ENCODE results near the gene MYL12A.
"Not testable (repeated sequence)": the region's sequence is repeated elsewhere in the genome, so short reads cannot be mapped to it uniquely, and the experiment has no call there.

MYL12A gene

DNA sequence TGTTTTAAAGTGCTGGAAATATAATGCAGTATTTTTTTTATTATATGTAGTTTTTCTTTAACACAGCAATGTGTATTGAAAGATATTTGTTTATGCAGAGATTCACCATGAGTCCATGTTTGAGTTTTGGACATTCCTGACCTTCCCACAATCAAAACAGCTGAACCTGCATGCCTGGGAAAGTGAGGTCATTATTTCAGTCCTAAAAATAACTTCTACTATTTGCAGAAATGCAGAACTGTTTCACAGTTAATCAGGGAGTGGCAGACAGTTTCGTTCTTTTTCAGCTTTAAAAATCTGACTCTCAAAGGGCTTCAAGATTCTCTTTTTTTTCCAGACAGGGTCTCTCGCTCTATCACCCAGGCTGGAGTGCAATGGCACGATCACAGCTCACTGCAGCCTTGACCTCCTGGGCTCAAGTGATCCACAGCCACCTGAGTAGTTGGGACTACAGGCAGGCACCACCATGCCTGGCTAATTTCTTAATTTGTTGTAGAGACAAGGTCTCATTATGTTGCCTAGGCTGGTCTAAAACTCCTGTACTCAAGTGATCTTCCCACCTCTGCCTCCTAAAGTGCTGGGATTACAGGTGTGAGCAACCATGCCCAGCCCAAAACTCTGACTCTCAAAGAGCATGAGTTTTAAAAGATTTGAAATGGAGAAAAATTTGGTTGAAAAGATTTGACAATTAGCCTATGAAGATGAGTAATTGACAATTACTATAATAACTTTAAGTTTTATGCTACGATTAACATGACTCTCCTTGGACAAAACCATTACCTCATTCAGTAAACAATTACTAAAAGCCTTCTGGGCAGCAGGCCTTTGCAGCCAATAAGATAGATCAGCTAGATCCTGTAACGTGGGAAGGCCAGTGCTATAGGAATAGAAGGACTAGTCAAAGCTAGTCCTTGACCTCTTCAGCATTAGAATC, 9.4 kb downstream of the MYL12A start:
- peak; percentile 51 for DNase-seq

DNA sequence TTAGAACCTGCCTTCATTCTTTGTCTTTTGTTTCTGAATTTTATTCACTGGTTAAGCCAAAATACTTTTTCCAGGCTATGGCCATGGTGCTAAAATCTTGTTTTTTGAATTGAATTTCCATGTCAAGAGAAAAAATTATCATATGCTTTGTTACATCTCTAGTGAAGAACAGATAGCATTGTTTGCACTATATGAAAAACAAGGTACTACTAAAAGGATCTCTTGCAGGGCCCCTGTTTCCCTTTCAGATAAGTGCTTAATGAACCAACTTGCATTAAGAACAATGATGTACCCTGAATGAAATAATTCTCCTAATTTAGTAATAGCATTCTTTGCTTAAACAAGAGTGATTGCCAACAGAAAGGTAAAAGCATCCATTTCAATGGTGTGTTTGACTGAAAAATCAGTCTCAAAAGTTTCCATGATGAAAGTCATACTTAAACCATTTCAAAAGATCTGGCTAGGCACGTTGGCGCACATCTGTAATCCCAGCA, 10.1 kb downstream of the MYL12A start:
- DNase-seq: no peak

DNA sequence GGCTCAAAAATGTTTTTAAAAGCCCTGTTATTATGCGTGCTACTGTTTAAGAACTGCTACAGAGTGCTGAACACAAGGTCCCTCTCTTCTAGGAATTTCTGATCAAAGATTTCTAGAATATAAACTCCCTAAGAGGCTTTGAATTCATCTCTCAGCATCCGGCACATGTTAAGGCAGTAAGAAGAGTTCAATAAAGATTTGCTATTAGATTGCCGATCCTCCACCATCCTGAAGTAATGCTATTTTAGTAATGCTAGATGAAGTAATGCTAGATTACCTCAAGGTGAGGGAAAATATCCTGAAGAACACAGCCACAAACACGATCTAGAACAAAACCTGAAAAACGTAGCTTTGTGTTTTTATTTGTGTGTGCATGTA, 13.4 kb downstream of the MYL12A start:
- DNase-seq: no peak

DNA sequence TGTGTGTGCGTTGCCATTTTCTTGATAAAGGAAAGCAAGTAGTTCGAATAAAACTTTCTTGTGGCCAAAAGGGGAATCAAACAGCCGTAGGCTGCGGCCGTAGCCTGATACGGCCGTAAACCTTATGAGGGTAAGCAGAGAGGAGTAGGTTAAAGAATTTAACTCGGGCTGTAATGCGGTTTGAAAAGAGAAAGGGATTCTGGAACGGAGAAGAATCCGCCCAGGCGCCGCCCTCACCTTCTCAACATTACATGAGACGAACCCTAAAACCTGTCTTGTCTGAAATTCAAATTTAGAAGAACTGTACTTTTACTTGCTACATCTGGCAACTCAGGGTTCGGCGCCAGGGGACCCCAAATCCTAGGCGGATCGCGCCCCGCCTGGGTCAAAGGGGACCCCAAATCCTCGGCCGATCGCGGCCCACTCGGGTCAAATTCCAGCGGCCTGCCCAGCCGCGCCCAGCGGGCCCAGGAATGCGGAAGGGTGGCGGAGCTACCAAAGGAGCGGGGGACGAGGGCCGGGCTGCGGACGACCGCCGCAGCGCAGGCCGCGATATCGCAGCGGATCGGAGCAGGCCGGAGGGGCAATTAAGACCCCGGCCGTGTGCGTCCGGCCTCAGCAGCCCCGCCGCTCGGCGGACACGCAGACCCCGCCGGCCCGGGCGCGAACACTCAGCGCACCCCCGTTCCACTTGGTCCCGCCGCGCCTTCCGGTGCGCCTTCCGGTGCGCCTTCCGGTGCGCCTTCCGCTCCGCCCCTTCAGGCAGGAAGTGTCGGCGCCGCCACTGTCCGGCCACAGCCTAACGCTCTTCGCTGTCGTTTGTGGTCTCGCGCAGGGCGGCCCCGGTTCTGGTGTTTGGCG, 14.0 kb downstream of the MYL12A start, which contains the start of gene MYL12B:
TSS of gene MYL12B (plus strand) at position 761 of the 861 bp plus-strand sequence. CDS start 10,766 bp downstream, outside the sequence.
- peak; percentile 74 for DNase-seq

DNA sequence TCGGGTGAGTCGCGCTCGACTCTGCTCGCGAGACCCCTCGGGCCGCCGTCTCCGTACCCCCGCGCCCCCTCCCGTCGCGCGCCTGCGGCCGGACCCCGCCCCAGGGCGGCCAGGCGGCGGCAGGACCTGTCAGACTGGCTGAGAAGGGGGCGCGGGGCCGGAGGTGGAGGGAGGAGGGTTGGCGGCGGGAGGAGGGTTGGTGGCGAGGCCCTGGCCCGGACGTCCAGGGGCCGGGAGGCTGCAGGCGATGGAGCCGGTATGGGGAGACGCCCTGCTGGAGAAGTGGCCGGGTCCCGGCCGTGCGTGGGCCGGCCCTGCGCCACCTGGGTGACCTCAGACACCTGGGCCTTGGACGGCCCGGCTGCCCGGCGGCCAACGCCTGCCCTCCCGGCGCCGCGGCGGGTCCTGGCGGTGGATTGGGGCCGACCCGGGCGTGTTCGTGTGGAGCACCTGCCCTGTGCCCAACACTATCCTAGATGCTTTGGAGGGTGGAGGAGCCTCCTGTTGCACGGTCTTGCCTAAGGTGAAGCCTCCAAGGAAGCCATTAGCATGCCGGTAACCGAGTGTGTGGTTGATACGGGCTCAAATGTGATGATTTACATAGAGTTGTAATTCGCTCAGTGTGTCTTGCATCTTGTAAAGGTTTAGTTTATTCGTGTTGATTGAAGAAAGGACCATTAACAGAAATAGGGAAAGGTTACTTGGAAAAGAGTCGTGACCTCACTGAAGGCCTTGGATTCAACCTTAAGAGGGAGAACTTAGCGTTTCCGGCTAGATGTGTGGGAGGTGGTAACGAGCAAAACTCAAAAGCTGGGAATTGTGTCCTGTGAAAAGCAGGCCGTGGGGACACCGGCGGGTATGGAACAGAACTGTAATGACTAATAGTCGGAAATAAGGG, 14.9 kb downstream of the MYL12A start:
- DNase-seq: no peak

DNA sequence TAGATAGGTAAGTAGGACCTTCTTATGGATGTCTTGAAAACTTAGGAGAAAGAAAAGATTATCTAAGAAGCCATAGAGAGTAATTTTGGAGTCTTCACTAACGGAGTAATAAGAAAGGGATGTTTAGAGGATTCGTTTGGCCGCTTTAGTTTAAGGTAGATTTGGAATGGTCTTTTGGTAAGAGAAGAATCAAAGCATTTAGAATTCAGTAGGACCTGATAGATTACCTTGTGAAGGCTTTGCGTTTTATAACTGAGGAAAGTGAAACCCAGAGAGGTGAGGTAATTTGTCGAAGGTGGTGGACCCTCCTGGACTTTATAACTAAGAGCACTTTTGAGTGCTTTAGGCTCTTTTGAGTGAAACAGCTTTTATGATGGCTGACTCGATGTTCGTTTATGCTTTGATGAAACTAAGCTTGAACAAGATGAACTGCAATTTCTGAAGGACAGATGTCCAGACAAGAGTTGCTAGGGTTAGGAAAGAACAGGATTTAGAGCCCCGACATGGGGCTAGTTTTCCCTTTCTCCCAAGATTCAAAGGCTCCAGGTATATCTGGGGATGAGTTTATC, 15.6 kb downstream of the MYL12A start:
- DNase-seq: no peak

DNA sequence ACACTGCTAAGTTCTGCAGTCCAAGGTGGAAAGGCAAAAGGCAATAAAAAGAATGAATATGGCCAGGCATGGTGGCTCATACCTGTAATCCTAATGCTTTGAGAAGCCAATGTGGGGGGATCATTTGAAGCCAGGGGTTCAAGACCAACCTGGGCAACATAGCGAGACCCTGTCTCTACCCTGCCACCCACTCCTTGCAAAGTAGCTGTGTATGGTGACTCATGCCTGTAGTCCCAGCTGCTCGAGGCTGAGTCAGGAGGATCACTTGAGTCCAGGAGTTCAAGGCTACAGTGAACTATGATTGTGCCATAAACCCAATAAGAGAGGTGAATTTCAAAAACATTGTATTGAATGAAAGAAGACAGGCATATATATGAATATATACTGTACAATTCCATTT, 16.8 kb downstream of the MYL12A start:
- DNase-seq: no peak

DNA sequence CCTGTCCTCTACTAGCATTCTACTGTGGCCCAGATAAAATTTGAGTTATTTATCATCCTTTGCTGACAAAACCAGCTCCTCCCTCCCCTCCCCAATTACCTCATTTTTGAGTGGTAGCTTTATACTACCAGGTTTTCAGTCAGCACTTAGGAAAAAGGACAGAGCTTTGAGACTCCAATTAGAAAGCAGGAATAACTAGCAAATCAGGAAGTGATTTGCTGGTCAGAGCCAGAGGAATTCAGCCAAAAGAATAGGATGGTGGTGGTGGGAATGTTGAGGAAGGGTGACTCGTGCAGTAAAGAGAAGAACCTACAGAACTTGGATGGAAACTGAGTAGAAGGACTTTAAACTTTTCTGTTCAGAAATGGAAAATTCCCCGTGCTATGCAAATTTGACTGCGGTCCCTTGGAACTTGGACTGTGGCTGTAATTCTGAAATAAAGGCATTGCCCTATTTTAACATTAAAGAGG, 18.0 kb downstream of the MYL12A start:
- peak; percentile 72 for DNase-seq

DNA sequence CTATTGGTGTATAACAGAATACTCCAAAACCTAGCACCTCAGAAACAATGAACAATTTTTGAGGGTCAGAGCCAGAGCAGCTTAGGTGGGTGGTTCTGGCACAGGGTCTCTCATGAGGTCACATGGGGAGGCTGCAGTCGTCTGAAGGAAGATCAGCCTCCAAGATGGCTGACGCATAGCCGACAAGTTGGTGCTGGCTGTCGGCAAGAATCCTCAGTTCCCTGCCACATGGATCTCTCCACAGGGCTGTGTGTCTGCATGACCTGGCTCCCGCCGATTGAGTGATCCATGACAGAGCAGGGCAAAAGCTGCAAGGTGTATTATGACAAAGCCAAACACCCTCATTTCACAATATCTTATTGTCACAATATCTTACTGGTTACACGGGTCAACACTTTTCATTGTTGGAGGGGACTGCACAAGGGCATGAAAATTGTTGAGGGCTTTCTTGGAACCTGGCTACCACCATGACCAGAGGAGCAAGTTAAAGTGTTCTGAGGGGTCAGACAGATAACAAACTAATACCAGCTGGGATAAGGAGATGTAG, 18.5 kb downstream of the MYL12A start:
- no peak for DNase-seq

DNA sequence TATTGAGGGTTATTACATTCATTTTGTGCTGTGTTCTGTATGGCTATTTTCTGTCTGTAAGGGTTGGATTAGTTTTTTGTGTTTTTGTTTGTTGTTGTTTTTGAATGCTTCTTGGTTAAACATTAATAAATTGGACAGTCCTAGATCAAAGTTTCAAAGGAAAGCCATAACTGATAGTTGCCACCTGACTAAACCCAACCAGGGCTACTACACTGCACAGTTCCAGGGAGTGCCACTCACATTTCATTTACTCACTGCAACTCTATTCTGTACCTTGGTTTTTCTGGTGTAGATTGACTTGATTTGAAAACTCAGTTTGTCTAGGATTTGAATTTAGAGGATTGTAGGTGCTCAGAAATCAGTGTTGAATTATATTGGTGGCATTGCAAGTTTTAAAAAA, 20.7 kb downstream of the MYL12A start:
- no peak for DNase-seq

DNA sequence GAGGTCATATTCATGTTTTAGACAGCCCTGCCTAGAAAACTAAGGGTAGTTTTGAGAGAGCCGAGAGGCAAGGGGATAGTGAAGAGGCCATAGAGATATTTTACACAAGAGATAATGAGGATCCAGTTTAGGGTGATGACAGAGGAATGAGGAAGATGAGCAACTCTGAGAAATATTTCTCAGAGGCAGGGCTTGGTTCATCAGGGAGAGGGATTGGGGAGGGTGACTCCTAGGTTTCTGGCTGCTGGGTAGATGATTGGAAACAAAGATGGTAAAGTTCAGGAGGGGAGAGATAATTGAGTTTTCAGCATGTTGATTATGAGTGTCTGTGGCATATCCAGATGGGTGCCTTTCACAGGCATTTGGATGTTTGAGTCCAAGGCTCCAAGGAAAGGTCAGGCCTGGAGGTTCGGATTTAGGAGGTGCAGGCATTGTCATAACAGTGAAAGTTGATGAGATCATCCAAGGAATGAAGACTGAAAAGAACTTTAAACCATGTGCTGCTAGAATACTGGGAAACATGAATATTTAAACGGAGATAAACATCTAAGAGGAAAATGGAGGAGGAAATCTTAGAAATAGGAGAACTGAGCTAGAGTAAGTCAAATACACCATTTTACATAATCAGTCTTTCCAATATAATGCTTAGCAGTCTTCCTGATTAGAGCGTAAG, 21.8 kb downstream of the MYL12A start:
- DNase-seq: peak; percentile 45

DNA sequence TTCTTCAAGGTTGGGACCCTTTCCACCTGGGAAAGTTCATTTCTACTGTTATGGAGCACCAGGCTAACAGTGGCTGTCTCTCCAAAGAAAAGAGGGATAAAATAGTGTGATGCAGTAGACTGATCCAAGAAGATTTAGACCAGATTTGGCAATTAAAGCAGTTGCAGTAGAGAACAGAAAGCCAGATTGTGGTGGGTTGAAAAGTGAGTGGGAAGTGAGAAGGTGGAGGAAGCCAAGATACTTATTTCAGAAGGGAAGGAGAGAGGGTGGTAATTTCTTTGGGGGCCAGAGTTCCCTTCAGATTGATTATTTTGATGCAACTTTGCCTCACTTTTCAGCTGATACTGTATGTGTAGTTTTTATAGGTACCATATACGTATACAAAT, 22.3 kb downstream of the MYL12A start:
- no peak for DNase-seq

DNA sequence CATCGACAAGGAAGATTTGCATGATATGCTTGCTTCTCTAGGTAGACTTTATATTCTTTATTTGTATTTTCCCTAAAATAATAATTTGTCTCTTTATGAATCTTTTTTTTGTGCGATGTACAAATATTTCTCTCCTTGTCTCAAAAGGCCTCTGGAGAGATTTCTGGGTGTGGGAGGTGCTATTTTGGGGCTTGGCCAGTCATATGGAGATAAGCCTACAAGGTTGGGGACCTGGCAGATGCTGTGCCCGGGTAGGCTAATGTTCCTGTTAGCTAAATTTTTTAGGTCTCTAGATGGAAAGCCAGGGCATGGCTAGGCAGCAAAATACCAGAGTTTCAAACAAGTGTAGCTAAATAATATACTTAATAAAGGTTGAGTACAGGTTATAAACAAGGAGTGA, 25.4 kb downstream of the MYL12A start:
- no peak for DNase-seq

DNA sequence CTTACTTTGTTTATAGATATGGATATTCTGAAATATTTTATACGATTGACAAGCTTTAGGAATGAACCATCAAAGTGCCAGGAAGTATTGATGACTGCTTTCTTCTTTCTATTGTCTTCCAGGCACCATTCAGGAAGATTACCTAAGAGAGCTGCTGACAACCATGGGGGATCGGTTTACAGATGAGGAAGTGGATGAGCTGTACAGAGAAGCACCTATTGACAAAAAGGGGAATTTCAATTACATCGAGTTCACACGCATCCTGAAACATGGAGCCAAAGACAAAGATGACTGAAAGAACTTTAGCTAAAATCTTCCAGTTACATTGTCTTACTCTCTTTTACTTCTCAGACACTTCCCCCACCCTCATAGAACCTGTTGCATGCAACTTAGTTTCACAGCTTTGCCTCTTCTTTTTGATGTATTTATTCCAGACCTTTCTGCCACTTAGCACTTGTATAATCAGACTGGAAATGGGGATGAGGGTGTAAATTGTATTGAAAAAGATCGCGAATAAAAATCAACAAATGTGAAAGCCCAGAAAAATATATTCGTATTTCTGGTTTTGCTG, 30.1 kb downstream of the MYL12A start:
- DNase-seq: not testable (repeated sequence)

DNA sequence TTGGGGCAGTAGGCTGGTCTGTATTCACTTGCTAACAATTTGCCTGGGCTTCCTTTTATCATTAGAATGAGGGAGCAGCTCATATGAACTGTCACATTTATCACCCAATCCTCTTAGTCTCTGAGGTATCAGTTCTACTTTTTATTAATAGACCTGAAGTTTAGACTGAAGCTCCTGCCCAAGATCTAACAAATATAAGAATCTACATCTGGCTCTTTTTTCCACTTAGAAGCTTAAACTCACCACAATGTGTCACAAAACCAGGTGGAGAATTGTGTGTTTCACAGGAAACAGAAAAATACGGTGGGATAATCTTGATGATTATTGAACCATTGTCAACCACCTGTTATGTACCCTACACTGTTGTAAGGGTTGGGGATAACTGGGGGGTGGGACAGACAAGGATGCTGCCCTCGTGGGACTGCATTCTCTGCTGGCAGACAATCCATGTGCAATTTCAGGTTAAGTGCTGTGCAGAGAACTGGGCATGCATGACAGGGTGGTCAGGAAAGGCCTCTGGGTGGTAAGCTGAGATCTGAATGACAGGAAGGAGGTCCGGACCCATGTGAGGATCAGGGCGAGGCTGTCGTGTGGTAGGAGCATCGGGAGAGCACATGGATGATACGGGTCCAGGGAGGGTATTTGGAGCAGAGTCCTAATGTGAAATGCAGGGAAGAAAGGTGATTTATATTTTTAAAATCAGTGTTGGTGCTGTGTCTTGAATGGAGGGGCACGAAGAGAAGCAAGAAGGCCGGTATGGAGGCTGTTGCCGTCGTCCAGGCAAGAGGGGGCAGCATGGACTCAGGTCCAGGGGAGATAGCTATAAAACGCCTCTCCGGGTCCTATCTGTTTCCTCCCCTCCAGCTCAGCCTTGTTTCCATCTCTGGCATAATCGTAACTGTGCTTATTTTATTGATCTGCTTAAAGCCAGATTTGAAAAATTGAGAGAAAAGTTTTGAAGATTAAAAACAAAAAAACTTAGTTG, 31.9 kb downstream of the MYL12A start:
- no peak for DNase-seq

DNA sequence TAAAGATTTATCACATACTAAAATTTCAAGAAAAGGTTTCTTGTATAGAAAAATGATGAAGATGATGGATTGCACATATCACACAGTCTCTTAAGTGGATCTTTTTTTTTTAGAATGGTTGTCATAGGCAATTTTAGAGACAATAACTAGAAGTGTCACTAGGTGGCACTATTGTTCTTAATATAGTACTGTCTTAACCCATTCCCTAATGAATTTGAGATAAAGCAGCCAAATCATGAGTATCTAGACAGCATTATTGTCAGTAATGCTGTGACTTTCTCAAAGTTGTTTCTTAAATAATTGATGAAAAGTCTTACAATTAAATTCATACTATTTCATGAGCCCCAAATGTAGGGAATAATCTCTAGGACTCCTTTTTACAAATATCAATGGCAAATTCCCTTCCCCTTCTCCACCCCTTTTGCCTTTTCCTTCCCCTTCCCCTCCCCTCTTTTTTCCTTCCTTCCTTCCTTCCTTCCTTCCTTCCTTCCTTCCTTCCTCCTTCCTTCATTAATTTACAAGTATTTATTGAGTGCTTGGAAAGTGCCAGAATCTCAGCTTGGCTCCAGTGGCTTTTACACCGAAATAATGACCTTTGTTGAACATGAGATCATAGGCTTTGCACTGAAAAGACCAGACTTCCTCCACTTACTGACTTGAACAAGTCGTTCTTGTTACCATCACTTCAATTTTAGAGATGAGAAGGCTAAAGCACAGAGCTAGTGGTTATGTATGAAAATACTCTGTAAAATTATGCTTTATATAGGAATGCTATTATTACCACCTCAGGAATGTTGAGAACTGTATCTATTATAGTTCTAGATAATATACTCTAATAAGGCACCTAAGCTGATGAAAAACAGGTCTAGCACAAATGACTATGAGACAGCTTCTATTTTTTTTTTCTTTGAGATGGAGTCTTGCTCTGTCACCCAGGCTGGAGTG, 34.1 kb downstream of the MYL12A start:
- DNase-seq: peak; percentile 85

DNA sequence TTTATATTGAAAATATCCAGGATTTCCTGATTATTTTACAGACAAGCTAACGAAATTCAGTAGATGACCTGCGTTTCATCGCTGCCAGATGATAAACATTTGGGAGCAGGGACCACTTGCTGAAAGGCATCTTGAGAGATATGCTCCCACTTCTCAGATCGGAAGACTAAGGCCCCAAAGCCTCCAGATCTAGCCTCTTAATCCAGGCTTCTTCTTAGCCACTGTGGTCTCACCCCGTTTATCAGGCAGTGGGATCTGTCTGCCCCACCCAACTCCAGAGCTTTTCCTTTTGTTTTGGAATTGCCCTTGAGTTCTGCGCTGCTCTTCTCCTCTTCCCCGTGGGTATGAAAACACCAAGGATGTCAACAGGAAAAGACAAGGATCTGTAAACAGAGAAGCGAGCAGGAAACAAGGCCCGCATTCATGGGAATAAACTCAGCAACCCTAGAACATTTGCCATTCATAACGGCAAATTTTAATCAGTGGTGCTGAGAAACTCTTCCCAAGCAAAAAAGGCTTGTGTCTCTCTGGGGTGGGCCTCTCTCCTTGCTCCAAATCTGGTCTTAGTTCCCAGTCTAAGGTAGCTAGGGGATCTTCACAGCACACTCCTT, 35.8 kb downstream of the MYL12A start:
- no peak for DNase-seq

DNA sequence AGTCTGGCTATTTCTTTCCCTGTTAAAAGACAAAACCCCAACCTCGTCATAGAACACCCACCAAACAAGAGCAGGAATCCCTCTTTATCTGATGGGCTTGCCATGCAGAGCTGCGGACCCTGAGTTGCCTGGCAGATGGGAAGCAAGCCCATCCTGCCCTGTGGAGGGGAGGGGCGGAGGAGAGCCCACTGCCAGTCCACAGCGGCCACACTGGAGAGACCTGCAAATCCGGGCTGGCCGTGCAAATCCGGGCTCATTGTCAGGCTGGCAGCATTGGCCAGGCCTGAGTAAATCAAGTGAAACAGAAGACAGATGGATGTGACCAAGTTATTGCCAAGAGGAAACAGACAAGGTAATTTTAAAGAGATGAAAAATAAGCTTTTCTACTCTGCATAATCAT, 36.3 kb downstream of the MYL12A start:
- no peak for DNase-seq

All from fibroblast of upper back skin (primary cell).